ENCODE data around the gene KRTAP10-7.
"Not testable (repeated sequence)": the region's sequence is repeated elsewhere in the genome, so short reads cannot be mapped to it uniquely, and the experiment has no call there.

The KRTAP10-7 gene, protein sequence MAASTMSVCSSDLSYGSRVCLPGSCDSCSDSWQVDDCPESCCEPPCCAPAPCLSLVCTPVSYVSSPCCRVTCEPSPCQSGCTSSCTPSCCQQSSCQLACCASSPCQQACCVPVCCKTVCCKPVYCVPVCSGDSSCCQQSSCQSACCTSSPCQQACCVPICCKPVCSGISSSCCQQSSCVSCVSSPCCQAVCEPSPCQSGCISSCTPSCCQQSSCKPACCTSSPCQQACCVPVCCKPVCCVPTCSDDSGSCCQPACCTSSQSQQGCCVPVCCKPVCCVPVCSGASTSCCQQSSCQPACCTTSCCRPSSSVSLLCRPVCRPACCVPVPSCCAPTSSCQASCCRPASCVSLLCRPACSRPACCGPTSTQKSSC

DNA sequence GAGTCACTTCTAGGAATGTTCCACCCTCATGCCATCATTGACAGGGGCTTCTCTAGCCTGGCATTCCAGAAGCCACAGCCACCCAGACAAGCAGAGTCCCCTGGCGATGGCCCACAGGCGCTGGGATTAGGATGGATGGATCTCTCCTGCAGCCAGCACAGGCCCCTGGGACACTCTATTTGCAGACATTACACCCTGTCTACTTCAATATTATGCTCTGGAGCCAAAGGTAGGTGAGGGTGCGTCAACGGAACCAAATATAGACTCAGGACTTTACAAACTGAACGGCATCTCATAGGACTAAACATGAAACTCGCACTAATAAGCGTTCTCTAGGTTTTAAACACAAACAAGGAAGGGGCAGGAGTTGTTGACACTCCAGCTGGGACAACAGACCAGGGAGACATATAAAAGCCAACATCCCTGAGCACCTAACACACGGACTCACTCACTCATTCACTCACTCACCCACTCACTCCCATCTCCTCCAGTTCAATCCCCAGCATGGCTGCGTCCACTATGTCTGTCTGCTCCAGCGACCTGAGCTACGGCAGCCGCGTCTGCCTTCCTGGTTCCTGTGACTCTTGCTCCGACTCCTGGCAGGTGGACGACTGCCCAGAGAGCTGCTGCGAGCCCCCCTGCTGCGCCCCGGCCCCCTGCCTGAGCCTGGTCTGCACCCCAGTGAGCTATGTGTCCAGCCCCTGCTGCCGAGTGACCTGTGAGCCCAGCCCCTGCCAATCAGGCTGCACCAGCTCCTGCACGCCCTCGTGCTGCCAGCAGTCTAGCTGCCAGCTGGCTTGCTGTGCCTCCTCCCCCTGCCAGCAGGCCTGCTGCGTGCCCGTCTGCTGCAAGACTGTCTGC, at the start of gene KRTAP10-7:
KRTAP10-7 (plus strand) TSS at position 480 of the 861 bp plus-strand sequence; CDS start at position 505, 25 bp downstream.
- DNase-seq (ENCODE audit: low read depth in 2 of 2), result not testable (repeated sequence)

DNA sequence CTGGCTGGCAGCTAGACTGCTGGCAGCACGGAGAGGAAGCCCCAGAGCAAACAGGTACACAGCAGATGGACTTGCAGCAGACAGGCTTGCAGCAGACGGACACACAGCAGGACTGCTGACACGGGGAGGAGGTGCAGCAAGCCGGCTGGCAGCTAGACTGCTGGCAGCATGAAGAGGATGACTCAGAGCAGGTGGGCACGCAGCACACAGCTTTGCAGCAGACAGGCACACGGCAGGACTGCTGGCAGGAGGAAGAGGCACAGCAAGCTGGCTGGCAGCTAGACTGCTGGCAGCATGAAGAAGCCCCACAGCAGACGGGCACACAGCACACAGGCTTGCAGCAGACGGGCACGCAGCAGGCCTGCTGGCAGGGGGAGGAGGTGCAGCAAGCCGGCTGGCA, 49.6 kb upstream of the KRTAP10-7 start:
- DNase-seq (ENCODE audit: low read depth in 2 of 2), result no peak

DNA sequence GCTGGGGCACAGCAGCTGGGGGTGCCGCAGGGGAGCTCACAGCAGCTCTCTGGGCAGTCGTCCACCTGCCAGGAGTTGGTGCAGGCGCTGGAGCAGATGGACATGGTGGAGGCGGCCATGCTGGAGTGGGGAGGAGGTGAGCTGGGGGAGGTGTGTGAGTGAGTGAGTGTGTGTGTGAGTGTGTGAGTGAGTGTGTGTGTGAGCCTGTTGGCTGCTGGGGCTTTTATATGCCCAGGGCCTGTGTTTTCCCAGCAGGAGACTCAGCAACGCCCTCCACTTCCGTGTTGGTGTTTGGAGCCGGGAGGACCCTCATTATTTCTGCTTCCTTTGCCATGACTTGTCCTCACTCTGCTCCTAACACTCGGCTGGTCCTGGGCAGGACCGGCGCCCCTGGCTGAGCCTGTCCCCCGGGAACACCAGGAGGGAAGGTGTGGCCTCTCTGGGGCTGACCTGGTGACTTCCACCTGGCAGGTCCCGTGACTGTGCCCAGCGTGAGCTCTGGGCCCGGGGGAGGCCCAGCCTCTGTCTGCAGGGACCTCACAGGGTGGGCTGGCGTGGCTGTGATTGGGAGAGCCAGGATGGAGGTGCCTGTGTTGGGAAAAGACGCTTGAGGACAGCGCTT, 48.9 kb upstream of the KRTAP10-7 start, which contains the start of gene KRTAP10-2:
KRTAP10-2 (minus strand) TSS at position 166 of the 622 bp plus-strand sequence; CDS start at position 119, 47 bp downstream.
- no peak for DNase-seq (ENCODE audit: low read depth in 2 of 2)

DNA sequence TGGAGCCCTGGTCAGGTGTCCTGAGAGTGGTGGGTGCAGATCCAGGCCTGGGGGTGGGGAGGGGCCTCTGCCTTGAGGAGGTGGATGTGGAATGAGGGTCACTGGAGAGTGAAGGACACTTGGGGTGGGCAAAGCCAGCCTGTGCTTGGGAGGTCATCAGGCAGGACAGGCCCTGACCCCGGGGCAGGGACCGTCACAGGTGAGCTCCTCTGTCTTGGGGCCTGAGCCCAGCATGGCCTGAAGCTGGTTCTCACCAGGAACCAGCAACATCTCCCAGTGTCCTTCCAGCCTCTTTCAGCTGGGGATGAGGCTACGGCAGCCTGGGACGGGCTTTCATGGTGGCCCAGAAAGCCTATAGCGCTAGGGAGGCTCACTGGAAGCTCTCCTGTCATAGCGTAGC, 48.3 kb upstream of the KRTAP10-7 start:
- no peak for DNase-seq (ENCODE audit: low read depth in 2 of 2)

DNA sequence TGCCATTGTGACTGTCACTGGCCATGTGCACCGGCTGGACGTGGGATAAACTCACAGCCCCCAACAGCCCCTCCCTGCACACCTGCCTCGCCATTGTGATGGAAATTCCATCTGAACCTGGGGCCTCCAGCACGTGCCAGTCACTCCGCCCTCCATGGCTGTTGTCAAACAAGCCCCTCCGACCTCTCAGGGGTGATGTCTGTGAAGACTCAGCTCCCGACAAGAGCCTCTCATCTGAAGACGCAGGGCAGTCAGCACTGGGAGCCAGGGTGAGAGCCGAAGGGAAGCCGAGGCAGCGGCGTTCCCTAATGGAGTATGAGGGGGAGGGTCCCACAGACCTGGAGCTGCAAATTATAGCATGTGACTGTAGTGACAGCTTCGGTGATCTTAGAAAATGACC, 47.7 kb upstream of the KRTAP10-7 start:
- DNase-seq (ENCODE audit: low read depth in 2 of 2), result no peak

DNA sequence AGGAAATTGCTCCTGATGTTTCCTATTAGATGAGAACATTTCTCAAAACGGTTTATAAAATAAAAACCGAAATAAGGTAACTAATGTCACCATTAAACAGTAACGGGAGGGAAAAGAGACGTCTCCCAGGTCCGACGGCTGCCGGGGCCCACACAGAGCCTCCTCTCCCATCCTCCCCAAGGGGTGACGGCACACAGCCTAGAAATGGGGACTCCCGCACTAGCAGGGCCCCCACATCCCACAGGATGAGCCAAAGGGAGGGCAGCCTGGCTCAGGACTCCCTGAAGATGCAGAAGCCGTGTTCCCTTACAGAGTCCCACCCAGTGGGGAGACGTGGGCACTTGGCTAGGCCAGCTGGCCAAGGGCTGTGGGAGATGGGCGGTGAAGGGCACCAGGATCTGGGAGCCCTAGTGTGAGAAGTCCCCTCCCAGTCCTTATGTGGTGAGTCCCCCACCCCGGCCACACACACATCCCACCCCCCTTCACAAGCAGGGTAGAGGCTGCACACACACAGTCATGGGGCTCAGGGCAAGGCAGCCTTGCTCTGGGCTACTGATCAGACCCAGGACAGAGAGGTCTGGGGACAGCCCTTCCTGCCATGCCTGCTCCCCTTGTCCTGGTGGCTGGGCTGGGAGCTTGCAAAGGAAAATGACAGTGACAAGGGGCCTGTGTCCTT, 45.1 kb upstream of the KRTAP10-7 start:
- no peak for DNase-seq (ENCODE audit: low read depth in 2 of 2)

DNA sequence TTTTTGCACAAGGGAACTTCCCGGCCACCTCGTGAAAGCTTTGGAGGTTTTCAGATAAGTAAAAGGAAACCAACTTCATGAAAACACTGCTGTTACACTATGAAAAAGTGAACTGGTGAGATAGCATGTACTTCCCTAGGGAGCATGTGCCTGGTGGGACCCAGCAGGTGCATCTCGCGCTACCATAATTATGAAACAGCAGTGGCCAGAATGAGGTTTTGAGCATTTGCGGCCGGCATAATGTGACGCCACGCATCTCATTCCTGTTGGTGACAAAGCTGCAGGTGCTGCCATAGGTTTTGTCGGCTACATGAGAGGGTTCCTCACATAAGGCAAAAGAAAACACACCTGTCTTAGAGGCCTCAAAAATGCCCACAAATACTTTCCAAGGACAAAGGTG, 43.5 kb upstream of the KRTAP10-7 start:
- no peak for DNase-seq (ENCODE audit: low read depth in 2 of 2)

DNA sequence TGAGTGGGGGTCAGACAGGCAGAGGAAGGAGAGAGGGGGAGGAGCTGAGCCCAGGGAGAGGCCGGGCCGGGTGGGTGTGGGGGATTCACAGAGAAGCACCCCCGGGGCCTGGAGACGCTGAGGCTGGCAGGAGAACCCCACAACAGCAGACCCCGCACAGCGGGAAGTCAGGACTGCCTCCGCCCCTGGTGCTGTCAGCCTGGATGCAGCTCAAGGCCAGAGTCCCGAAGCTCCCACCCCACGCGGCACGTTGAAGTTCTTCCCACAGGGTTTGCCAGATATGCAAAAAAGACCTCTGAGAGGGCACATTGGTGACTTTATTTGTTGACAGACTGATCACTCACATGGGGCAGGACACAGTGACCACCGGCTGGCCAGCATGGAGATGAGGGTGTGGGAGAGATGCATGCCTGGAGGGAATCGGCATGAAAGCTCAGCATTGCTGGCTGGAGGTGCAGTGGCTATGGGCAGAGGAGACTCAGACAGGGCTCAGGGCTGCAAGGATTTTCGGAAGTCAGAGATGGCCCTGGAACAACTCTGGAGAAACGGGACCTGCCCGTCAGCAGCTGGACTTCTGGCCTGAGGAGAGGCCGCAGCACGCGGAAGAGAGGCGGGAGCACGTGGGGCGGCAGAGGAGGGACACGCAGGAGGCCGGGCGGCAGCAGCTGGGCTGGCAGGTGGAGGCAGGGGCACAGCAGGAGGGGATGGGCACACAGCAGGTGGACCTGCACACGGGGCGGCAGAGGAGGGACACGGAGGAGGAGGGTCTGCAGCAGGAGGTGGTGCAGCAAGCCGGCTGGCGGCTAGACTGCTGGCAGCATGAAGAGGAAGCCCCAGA, 42.7 kb upstream of the KRTAP10-7 start:
- no peak for DNase-seq (ENCODE audit: low read depth in 2 of 2)

DNA sequence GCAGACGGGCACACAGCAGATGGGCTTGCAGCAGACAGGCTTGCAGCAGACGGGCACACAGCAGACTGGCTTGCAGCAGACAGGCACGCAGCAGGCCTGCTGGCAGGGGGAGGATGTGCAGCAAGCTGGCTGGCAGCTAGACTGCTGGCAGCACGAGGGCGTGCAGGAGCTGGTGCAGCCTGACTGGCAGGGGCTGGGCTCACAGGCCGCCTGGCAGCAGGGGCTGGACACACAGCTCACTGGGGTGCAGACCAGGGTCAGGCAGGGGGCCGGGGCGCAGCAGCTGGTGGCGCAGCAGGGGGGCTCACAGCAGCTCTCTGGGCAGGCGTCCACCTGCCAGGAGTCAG, 42.1 kb upstream of the KRTAP10-7 start:
- not testable (repeated sequence) for DNase-seq (ENCODE audit: low read depth in 2 of 2)

DNA sequence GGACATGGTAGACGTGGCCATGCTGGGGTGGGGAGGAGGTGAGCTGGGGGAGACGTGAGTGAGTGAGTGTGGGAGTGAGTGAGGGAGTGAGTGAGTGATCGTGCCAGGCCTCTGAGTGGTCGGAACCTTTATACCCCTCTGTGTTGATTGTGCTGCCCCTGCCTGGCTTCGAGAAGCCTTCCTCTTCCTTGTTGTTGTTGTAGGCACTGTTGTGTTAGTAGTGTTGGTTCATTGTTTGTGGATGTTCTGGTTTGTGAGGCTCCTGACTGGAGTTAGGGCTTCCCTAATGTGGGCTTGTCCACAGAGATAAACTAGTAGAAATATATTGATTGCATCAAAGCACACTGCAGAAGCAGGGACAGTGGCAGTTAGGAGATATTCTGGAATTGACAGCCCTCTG, 41.7 kb upstream of the KRTAP10-7 start, which contains the start of gene KRTAP10-3:
KRTAP10-3 (minus strand) TSS at position 101 of the 400 bp plus-strand sequence; CDS start at position 21, 80 bp downstream.
- no peak for DNase-seq (ENCODE audit: low read depth in 2 of 2)

DNA sequence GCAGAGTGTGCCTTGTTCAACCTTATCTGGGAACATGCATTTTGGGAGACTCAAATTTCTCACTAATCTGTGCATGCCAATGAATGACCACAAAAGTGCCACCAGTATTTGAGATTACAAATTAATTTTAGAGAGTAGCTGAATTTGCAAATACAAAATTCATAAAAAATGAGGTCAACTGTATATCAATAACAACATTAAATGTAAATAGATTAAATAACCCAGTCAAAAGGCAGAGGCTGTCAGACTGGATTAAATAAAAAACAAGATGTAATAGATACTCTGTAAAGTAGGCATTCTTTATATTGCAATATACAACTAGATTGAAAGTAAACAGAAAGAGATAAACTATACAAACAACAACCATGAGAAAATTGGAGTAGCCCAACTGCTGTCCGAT, 36.3 kb upstream of the KRTAP10-7 start:
- no peak for DNase-seq (ENCODE audit: low read depth in 2 of 2)

DNA sequence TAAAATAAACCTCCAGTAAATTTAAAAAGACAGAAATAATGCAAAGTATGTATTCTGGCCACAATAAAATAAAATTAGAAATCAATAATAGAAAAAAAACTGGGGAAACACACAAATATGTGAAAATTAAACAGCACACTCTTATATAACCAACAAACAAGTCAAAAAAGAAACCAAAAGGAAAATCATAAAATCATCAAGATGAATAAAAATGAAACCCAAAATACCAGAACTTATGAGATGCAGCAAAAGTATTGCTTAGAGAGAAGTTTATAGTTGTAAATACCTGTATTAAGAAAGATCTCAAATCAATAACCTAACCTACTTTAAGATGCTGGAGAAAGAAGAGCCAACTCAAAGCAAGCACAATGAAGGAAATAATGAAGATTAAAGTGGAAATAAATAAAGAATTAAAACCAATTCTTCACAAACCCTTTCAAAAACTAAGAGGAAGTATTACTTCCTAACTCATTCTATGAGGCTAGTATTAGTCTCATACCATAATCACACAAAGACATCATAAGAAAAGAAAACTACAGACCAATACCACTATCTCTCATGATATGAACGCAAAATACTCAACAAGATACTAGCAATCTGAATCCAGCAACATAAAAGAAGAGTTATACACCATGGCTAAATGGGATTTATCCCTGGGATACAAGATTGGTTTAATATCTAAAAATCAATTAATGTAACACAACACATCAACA, 35.4 kb upstream of the KRTAP10-7 start:
- no peak for DNase-seq (ENCODE audit: low read depth in 2 of 2)

DNA sequence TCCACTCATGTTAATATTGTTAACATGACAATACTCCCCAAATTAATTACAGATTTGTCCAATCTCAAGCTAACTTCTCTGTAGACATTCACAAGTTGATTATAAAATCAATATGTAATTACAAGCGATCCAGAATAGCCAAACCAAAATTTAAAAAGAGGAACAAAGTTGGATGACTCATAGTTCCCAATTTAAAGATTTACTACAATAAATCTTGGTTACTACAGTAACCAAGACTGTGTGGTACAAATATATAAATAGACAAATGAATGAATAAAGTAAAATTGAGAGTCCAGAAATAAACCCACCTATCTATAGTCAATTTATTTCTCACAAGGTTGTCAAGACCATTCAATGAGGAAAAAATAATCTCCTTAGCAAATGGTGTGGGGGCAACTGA, 34.0 kb upstream of the KRTAP10-7 start:
- DNase-seq (ENCODE audit: low read depth in 2 of 2), result no peak

DNA sequence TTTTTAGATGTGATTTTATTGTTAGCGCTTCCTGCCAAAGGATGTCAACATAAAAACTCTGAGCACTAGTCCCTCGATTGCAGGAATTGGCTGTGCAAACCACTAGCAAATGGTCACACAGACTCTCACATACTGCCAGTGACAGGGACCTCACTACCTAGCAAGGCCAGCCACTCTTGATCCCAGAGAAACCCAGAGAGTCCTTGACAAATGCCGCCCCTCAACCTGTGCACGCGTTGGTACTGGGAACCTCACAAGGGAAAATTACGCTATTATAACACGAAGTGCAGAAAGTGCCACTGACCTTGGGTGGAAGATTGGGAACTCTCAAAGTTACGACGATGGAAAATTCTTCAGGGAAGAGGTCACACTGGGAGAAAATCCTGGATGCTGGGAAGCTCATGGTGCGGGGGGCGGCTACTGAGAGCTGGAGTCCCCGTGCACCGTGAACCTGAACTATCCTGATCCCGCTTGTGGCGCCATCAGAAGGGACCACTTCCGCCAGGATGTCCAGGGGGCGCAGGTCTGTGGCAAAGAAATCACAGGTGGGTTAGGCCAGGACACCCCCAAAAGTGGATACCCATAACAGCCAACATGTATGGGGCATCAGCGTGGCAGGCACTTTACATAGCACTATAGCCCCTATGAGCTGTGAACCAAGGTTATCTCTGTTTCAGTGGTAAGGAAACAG, 32.8 kb upstream of the KRTAP10-7 start:
- DNase-seq (ENCODE audit: low read depth in 2 of 2), result no peak

DNA sequence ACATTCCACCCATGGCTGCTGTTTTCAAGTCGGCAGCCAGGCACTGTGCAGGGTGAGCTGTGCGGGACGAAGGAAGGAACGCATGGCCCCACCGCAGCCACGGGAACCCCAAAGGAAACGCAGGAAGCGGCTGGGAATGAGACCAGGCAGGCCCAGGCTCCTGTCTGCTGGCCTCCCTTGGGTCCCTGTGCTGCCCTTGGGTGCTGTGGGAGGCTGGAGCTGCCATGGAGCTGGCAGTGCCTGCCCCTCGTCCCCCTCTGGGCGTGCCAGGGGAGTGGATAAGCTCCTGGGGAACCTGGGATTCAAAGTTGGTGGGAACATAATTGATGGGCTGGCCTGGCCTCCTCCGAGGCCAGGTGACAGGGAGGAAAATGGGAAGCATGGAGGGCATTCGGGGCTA, 32.1 kb upstream of the KRTAP10-7 start:
- no peak for DNase-seq (ENCODE audit: low read depth in 2 of 2)

DNA sequence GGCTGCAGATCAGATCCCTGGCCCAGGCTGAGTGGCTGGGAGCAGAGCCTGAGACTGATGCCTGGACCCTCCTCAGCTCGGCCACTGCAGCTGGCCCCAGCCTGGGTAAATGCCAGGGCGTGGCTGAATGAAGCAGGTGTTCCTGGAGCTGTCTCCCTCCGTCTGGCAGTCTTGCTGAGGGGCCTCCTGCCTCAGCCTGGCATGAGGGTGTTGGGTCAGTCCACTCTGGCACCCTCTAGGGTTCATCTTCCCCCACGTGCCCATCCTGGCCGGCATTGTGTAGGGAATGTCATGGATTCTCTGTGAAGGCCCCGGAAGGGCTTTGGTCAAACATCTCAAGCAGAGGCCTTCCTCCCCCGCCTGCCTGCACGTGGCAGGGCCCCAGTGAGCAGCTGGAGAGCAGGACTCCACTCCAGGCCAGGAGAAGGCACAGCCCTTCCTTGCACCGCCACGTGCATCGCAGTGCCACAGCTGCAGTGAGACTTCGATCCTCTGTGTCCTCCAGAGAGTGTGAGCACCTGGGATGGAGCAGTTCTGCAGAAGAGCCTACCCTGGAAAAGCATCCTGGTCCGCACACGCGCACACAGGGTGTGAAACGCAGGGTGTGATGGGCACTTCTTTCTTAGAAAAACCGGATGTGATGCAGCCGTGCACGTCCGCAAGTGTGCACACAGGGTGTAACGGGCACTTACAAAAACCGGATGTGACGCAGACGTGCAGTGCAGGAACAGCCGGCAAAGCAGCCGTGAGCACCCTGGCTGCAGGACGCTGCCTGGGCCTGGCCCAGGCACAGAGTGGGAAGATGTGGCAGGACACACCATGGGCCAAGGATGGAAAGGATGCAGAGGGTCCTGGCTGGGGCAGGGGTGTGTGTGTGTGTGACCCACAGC, 31.5 kb upstream of the KRTAP10-7 start:
- no peak for DNase-seq (ENCODE audit: low read depth in 2 of 2)

DNA sequence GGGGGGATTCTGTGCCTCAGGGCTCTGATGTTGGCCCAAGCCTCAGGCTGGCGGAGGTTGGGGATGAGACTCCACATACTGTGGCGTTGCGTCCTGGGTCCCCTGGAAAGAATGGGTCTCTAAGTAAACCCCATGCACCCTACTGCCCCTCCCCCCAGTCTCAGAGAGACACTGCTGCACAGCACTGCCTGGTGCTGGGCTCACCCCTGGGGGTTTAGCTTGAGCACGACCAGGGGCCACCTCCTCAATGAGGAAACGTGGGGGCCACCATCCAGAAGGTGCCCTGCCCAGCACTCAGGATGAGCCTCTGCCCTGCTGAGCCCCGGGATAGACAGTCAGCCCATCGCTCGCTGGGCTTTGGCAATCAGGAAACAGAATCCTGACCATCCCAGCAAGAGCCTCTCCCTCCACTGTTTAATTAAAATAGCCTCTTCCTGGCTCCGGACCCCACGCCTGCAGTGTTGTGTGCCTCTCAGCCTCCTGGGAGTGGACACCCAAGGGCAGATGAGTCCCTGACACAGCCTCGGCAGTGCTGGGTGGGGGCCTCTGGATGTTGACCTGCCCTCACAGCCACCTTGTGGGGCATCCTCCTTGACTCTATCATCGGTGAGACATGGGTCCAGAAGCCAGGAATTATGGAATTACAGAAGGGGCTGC, 30.4 kb upstream of the KRTAP10-7 start:
- no peak for DNase-seq (ENCODE audit: low read depth in 2 of 2)

DNA sequence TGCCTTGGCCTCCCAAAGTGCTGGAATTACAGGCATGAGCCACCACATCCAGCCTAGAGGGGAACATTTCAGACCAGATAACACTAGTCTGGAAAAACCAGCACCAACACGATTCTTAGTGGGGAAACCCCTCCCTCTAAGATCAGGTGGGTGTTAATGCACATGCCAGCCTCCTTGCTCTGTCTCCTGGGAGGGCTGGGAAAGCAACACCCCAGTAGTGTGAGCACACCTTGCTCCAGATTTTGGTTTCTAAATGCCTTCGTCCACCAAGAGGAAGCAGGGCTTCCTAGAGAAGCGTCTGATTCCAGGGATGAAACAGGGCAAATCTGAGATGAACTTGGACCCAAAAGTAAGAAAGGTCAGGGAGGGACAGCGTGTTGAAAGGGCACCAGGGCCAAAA, 29.1 kb upstream of the KRTAP10-7 start:
- no peak for DNase-seq (ENCODE audit: low read depth in 2 of 2)
